ENCODE results near the gene TAS2R39. TPM values are rescaled to one million over a fixed set of nuclear protein-coding genes. Genes with fewer than 3 reads are reported as not detected.

The TAS2R39 gene
- total RNA-seq, 2 donors from 2014 or later: not detected

GRCh38 chr7:143227806-143228205, 44.6 kb downstream of the TAS2R39 start:
- Mint-ChIP-seq H3K4me1 (no peaks in the 10 kb centered on the region), H3K4me3 (no peak overlapping the region), H3K36me3 (ENCODE audit: low read depth) (no peaks in the 10 kb centered on the region), H3K9me3 (no peaks in the 10 kb centered on the region), H3K27ac (no peak overlapping the region), H3K27me3 (peaks cover 10% of the 10 kb centered on the region)
- ATAC-seq (replicated peaks): no peak

DNA sequence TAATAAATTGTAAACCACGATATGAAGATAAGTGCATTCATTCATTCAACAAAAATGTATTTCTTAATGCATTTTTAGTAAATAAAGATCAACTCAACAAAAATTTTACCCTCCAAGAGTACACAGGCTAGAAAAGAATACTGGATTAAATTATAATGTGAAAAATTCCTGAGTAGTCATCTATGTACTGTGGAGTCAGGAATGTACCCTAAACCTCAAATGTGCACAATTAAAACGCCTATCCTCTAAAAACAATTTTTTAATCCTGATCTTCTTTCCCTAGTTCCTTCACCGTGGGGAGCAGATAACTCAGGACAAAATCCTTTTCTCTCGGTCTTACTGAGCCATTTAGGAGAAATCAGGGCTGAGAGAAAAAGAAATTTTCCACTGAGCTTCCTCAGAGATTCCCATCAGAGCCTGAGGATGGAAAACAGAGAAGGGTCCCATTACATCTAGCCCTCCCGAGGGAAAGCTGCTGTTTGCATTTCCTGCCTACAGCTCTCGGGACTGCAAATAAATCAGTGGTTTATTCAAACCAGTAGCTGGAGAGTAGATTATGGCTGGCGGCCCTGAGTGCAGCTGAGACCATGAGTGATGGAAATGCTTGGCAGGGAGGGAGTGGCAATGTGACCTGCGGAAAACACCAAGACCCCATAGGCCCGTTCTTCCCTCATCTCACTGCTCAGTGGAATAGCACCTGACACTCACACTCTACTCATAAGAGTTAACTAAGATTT, 46.0 kb downstream of the TAS2R39 start:
- H3K27me3 Mint-ChIP-seq: no peaks in the 10 kb centered on the region
- H3K9me3 Mint-ChIP-seq: no peaks in the 10 kb centered on the region
- no peaks in the 10 kb centered on the region for H3K4me1 Mint-ChIP-seq
- H3K36me3 Mint-ChIP-seq (ENCODE audit: low read depth): no peaks in the 10 kb centered on the region
- no peak overlapping the region for H3K4me3 Mint-ChIP-seq
- ATAC-seq (replicated peaks): no peak
- H3K27ac Mint-ChIP-seq: no peak overlapping the region

- H3K36me3 Mint-ChIP-seq (ENCODE audit: low read depth): no peaks in the 10 kb centered on the region
- H3K27me3 Mint-ChIP-seq: peaks cover 6% of the 10 kb centered on the region
- ATAC-seq (replicated peaks): no peak
- H3K9me3 Mint-ChIP-seq: peaks cover 7% of the 10 kb centered on the region
- no peaks in the 10 kb centered on the region for H3K4me1 Mint-ChIP-seq
- no peak overlapping the region for H3K4me3 Mint-ChIP-seq
- no peak overlapping the region for H3K27ac Mint-ChIP-seq
These were observed 47.6 kb downstream of the TAS2R39 start for GRCh38 chr7:143230602-143231457.

Other genes starting within 250 kb of the TAS2R39 start
- gene TRPV5, start 249.7 kb upstream of the TAS2R39 start, total RNA-seq: under 1 TPM in 1 of 2 donors, not detected in 1; 0.13 TPM
- not detected for gene LLCFC1, start 243.9 kb upstream of the TAS2R39 start, total RNA-seq
- 1 to 10 TPM in 1 of 2 donors, under 1 TPM in 1; 0.24 to 1.9 TPM for gene KEL, start 221.1 kb upstream of the TAS2R39 start, total RNA-seq
- gene OR9A2, start 156.3 kb upstream of the TAS2R39 start, total RNA-seq: under 1 TPM in 1 of 2 donors, not detected in 1; 0.24 TPM
- not detected for gene OR6V1, start 131.1 kb upstream of the TAS2R39 start, total RNA-seq
- not detected for gene PIP, start 51.3 kb upstream of the TAS2R39 start, total RNA-seq
- not detected for gene TAS2R40, start 38.6 kb downstream of the TAS2R39 start, total RNA-seq
- 100 to 1,000 TPM; 214 to 269 TPM for gene GSTK1, start 80.0 kb downstream of the TAS2R39 start, total RNA-seq
- gene TMEM139, start 101.5 kb downstream of the TAS2R39 start, total RNA-seq: 1 to 10 TPM in 1 of 2 donors, under 1 TPM in 1; 0.86 to 1.9 TPM
- gene CASP2, start 104.9 kb downstream of the TAS2R39 start, total RNA-seq: 100 to 1,000 TPM; 110 to 119 TPM
- gene CLCN1, start 132.7 kb downstream of the TAS2R39 start, total RNA-seq: under 1 TPM in 1 of 2 donors, not detected in 1; 0.11 TPM
- gene FAM131B, start 179.3 kb downstream of the TAS2R39 start, total RNA-seq: 1 to 10 TPM in 1 of 2 donors, under 1 TPM in 1; 0.85 to 1.1 TPM
- 100 to 1,000 TPM; 116 to 146 TPM for gene ZYX, start 197.9 kb downstream of the TAS2R39 start, total RNA-seq
- gene EPHA1, start 225.4 kb downstream of the TAS2R39 start, total RNA-seq: 1 to 10 TPM in 1 of 2 donors, under 1 TPM in 1; 0.65 to 1.8 TPM